NB4 (cell line): ENCODE measurements around the gene LLPH.

Source experiments
- DNase-seq: peaks from one replicate; pipeline ENCODE4 v3.0.0; 2010; ENCODE audit warnings: low read depth
- H3K4me3 ChIP-seq: one replicate; pipeline ENCODE4 v1.5.1; 2011; ENCODE audit warnings: mild to moderate bottlenecking, low read depth, low read length, moderate library complexity
- CTCF ChIP-seq: IDR thresholded peaks from one replicate; pipeline ENCODE4 v1.5.1; 2012; ENCODE audit warnings: low read depth, low read length
- MAX ChIP-seq: IDR thresholded peaks from 2 replicates; pipeline ENCODE4 v1.6.1; 2011; ENCODE audit warnings: low read depth, low read length
- MYC ChIP-seq: IDR thresholded peaks from 2 replicates; pipeline ENCODE4 v1.6.1; 2011; ENCODE audit warnings: low read depth, low read length
- POLR2A ChIP-seq: IDR thresholded peaks from 2 replicates; pipeline ENCODE4 v1.6.1; 2011; ENCODE audit warnings: mild to moderate bottlenecking; ENCODE audit not compliant: insufficient read length; ENCODE audit errors: extremely low read depth

Gene LLPH

DNA sequence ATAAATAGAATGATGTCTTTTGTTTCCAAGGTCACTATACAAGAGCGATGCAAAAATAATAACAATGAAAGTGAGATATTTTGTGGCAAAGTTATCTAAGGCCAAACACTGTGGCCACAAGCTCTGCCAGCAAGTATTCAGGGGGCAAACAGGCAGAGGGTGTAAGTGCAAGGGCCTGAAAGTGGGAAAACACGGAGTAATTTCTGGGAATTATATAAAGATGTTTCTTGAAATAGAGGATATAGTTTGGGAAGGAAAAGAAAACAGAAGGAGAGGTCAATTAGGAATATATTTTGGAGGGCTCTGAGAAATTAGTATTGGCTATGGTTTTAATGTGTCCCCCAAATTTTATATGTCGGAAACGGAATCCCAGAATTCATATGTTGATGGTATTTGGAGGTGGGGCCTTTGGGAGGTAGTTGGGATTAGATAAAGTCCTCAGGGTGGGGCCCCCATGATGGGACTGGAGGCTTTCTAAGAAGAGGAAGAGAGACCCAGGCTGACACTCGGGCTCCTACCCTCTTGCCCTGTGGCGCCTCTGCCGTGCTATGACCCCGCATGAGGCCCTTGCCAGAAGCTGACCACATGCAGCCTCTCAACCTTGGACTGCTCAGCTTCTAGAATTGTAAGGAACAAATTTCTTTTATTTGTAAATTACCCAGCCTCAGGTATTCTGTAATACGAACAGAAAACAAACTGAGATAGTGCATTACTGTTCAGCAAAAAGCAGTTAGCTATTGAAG is 60.0 kb downstream of the LLPH start:
- no peak overlapping the region for H3K4me3 ChIP-seq
- TF ChIP-seq CTCF (no peak), POLR2A (no peak), MAX (no peak), MYC (no peak)
- DNase-seq = no peak

DNA sequence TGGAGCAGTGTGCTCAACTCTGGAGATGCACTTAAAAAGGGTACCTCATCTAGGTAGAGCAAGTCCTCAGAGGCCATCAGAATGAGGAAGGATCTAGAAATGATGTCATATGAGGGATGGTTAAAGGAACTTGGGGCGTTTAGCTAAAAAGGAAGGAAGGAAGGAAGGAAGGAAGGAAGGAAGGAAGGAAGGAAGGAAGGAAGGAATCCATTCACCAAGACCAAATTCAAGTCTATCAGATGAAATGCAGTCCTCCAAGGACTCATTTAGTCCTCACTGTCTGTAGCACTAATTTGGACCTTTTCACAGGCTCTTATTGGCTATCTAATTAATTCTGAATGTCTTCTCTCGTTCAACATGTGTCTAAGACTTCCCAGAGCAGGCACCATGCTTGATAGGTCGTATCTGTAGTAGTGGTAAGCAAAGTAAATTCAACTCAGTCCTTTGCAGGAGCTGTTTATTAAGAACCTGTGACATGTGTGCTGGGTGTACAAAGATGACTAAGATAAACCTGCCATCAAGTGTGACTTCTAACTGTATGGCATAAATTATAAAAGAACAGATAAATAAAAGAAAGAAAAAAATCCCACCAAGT is 63.5 kb downstream of the LLPH start:
- no peak for TF ChIP-seq MYC
- TF ChIP-seq MAX = no peak
- TF ChIP-seq POLR2A = no peak
- TF ChIP-seq CTCF = no peak
- no peak for DNase-seq
- no peak overlapping the region for H3K4me3 ChIP-seq
